HG02884 (cell line): ENCODE measurements around the gene FGD4.

Source experiments
- ATAC-seq: cut with Tn5 transposase; IDR thresholded peaks from one replicate; pipeline ENCODE4 v1.9.1; 2021; ENCODE audit warnings: mild to moderate bottlenecking, moderate library complexity; ENCODE audit not compliant: unreplicated experiment

Gene FGD4

DNA sequence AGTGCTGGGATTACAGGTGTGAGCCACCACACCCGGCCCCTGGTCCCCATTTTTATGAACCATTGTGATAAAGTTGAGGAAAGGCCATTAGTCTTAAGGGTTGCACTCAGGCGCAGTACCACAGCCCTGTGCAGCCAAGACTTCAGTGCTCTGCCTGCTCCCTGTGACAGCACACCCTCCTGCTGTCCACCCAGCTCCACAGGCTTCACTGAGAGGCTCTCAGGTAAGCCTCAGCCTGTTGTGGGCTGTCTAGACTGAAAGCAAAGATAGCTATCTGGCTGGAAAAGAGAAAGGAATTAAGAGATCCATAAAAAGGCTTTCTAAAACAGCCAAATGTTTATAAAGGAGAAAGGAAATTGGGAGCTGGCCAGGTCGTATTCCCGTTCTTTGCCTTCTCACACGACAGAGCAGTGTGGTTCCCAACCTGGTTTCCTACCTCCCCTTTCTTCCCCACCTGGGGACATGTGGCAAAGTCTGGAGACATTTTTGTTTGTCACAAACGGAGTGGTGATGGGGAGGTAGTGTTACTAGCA is 260.6 kb downstream of the FGD4 start:
- ATAC-seq, result no peak

DNA sequence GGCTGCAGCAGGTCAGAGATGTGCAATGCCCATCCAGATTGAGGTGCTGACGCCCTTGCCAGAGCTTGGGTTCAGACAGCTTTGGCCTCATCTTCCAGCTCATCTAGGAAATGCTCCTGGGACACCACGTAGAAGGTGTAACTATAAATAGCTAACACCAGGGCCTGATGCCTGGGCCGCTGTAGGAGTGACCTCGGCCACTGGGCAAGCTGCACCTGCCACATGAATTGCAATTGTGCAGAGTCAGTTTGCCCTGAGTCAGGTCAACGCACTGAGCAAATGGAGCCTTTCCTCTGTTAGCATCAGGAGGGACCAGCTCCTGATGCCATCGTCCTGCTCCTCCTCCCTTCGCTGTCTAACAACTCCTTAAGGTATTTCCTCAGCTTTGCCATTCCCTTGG is 262.3 kb downstream of the FGD4 start:
- ATAC-seq, result no peak

DNA sequence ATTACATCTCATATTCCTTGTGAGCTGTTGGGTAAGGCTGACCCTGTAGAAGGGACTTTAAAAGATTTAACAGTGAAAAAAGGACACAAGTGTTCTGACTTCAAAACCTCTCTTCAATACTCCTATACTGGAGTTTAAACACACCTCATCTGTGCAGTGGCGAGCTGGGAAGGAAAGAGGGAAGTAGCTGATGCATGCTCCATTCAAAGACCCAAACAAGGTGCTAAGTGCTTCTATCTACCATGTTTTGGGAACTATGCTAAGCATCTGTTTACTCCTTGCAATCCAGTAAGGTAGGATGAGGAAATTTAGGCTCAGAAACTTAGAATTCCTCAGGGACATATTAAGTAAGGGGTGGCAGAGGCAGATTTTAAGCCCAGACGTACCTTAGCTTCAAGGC is 263.3 kb downstream of the FGD4 start:
- ATAC-seq, result no peak

DNA sequence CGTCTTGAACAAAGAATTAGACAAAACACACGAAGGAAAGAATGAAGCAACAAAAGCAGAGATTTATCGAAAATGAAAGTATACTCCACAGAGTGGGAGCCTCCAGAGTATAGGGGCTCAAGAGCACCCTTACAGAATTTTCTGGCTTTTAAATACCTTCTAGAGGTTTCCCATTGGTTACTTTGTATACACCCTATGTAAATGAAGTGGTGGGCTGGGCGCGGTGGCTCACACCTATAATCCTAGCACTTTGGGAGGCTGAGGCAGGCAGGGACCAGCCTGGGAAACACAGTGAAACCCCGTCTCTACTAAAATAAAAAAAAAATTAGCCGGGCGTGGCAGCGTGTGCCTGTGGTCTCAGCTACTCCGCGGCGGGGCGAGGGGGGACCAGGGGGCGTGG is 266.7 kb downstream of the FGD4 start:
- no peak for ATAC-seq

DNA sequence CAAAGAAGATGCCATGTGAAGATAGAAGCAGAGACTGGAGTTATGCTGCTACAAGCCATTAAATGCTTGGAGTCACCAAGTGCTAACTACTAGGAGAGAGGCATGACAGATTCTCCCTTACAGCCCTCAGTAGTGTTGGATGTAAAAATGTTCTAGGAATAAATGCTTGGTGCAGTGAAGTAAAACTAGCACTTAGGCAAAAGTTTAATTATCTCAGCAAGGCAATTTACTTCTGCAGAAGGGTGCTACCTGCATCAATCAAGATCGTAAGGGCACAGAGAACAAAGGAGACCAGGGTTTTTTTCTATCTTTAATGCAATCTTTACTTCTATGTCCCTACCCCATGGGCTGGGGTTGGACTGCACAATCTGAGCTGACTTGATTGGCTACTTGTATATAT is 270.2 kb downstream of the FGD4 start:
- ATAC-seq, result no peak

DNA sequence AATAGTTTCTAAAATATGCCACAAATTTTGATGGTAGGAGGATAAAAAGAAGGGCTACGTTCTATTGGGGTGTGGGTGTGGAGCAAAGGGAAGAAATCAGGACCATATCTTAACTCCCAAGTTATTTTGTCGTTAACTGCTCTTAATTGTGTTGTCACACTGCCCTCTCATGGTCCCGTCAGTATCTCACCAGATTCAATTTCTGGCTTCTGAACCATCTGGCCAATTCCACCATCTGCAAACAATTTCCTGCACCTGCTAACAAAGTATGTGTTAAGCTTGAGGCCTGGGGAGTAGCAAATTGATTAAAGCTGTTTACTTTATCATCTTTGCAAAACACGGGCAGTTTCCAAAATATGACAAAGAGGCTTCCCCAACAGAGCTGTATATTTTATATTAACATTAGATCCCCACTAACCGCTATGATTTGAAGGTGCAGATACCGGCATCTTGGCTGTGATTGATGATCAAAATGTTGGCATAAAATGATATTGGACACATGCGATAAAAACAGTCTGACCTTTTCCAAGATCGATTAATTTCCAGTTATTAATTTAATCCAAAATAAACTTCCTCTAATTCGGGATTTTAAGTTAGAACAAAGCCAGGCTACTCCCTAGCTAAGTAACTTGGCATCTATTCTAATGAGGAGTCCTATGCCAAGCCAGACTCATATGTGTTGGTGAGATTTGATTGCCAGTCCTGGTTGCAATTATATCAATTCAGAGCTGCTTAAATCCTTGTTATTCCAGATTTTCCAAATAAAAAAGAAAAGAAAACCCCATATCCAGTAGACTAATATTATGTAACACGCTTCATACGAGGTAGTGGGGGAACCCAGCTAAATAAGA is 272.8 kb downstream of the FGD4 start:
- peak; percentile 45 for ATAC-seq

DNA sequence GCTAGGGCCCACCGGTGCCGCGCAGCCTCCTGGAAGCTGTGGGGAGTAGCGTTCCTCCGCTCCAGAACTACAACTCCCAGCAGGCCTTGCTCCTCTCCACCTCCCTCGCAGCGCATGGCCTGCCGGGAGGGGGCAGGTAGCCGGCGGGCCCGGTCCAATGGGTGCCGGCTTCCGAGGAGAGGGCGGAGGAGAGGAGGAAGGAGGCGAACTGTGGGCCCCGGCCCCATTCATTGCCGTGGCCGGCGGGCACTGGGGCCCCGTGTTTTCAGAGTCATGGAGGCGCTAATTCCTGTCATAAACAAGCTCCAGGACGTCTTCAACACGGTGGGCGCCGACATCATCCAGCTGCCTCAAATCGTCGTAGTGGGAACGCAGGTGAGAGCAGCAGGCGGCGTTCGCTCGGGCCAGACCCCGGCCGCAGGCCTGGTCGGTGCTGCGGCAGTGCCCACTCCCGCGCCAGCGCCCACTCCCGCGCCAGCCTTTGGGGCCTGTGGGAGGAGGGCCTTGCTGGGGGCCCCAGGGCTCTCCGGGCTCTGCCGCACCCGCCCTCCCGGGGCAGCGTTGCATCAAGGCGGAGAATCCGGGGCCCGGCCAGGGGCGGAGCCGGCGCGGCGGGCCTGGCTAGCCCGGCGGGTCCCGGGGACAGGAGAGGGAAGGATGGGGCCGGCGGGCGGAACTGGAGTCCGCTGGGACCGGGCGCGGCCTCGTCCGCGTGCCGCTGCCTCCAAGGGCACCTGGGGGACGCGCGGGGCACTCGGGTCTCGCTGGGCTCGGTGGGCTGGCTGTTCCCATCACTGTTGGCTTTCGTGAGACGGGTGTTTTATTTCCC is 279.9 kb downstream of the FGD4 start, which contains the start of gene DNM1L:
TSS of gene DNM1L (plus strand) at position 211 of the 829 bp plus-strand sequence. CDS start at position 274, 63 bp downstream.
- ATAC-seq, result peak; percentile 90

DNA sequence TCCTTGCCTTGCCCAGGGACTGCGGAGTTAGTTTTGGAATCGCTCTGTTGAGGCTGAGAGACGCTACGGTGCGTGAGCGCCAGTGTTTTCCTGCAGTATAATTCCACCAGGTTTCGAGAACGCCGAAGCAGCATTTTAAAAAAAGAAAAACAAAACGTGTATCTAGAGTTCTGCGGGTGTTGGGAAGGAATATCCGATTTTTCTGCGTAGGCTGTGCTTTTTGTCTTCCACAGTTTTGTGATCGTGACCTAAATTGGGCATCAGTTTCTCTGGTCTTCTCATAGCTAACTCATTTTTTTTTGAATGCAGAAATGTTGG is 280.5 kb downstream of the FGD4 start:
- peak; percentile 3 for ATAC-seq

DNA sequence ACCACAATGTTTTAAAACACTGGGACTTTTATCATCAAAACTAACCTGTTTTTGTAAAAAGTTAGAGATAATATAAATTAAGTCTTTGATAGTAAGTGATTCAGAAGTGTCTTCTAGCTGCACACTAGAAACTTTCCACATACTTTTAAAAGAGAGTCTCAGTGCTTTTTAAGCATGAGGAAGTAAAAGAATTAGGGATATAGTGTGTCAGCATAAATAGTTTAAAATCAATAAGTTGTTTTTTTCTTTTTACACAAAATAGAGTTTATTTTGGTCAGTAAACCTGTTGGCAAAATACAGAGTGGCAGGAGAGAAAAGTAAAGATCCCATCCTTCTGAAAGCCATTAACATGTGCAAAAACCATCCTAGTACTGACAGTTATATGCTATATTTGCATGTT is 281.4 kb downstream of the FGD4 start:
- ATAC-seq, result no peak

DNA sequence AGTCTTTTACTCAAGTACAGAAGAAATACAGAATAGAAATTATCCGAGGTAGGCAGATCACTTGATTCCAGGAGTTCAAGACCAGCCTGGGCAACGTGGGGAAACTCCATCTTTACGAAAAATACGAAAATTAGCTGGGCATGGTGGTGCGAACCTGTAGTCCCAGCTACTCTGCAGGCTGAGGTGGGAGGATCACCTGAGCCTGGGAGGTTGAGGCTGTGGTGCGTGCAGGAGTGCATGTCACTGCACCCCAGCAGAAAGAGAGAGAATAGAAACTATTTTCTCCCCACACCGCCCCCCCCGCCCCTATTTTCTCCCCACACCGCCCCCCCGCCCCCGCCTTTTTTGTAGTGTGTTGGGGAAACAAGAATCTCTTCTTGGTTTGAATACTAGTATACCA is 281.9 kb downstream of the FGD4 start:
- no peak for ATAC-seq

DNA sequence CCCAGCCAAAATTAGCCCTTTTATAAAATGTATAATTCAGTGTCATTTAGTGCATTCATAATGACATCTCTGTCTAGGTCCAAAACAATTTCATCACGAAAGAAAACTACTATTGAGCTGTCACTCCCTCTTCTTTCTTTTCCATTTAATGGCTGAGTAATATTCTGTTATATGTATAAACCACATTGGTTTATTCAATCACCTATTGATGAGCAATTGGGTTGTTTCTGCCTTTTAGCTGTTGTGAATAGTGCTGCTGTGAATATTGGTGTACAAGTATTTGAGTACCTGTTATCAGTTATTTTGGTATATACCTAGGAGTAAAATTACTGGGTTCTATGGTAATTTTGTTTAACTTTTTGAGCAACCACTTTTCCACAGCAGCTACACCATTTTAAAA is 287.0 kb downstream of the FGD4 start:
- no peak for ATAC-seq

DNA sequence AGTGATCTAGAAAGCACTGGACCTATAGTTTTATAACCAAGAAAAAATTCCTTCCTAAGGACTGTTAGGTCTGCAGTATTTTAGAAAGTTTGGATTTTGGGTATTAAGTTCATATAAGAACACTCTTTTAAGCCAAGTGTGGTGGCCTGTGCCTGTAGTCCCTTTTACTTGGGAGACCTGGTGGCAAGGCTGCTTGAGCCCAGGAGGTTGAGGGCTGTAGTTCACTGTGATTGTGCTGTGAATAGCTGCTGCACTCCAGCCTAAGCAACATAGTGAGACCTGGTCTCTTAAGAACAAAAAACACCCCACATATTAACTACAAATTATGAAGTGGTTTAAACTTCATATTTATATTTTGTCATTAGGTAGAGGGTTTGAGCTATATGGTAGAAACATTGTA is 289.4 kb downstream of the FGD4 start:
- no peak for ATAC-seq

DNA sequence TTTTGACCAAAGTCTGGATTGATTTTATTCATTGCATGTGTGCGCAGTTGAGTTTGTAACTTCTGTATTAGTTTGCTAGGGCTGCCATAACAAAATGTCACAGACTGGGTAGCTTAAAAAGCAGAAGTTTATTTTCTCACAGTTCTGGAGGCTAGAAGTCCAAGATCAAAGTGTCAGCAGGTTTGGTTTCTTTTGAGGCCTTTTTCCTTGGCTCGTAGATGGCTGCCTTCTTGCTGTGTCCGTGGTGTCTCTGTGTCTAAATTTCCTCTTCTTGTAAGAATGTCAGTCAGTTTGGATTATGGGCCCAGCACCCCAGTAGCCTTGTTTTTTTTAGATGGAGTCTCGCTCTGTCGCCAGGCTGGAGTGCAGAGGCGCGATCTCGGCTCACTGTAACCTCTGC is 291.6 kb downstream of the FGD4 start:
- no peak for ATAC-seq

DNA sequence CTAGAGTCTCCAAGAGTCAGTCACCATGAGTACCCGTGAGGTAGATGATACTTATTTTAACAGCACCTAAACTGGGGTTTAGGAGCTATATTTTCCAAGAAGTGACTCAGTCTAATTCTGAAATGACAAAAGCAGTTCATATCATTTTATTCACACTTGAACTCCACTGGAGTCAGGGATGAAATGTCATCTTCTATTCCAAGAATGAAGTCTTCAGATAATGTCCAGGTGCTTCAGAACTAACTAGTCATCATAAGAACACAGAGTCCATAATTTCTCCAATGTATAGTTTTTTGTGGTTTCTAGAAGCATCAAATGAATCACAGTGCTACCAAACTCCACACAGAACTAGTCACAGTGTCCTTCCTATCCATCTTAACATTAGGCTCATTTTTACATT is 293.0 kb downstream of the FGD4 start:
- ATAC-seq, result no peak

DNA sequence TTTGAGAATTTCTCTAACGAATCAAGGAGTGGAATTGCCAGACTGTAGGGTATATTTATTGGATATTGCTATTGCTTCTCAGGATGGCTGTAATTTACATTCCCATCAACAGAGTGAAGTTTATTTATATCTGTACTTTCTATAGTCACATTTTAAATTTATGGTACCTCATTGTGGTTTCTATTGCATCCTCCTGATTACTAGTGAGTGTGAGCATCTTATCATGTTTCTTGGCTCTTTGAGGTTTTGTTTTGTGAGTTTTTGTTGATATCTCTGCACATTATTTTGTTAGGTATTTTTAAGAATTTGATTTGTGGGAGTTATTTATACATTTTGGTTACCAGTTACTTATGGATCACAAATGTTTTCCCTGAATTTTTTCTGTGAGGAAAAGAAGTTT is 293.7 kb downstream of the FGD4 start:
- ATAC-seq, result no peak
